GM19328 (cell line): Measurements from ENCODE around the gene DDX54.

Experiments
- ATAC-seq: cut with Tn5 transposase; IDR thresholded peaks from one replicate; pipeline ENCODE4 v1.9.1; 2021; ENCODE audit warnings: mild to moderate bottlenecking, moderate library complexity; ENCODE audit not compliant: unreplicated experiment

DDX54 gene

DNA sequence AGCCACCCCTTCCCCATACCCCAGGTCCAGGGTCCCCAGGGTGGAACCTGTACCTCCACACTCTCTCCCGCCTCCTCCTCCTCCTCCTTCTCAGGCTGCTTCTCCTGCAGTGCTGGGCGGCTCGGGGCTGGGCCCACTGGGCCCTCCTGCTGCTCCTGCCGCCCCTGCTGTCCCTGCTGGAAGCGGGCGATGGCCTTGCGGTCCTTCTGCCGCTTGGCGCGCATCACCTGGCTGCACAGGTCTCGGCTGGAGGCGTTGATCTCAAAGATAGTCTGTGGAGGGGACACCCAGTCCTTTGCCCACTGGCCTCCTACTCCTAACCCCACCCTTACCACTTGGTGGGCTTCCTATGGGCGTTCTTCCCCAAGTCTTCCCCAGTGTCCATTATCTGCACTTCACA is 21.3 kb downstream of the DDX54 start:
- no peak for ATAC-seq

DNA sequence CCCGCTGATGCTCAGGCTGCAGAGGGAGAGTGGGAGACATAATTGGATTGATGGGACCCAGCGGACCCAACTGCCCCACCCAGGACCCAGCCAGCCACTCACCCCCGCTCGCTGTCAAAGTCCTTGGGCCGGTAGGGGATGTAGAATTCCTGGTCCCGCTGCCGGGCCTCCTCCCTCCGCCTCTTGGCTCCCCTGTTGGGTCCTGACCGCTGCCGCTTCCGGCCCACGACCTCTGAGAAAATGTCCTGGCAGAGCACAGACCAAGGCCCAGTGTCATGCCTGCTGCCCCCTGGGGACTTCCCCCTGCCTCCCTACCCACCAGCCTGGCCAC is 22.3 kb downstream of the DDX54 start:
- no peak for ATAC-seq

DNA sequence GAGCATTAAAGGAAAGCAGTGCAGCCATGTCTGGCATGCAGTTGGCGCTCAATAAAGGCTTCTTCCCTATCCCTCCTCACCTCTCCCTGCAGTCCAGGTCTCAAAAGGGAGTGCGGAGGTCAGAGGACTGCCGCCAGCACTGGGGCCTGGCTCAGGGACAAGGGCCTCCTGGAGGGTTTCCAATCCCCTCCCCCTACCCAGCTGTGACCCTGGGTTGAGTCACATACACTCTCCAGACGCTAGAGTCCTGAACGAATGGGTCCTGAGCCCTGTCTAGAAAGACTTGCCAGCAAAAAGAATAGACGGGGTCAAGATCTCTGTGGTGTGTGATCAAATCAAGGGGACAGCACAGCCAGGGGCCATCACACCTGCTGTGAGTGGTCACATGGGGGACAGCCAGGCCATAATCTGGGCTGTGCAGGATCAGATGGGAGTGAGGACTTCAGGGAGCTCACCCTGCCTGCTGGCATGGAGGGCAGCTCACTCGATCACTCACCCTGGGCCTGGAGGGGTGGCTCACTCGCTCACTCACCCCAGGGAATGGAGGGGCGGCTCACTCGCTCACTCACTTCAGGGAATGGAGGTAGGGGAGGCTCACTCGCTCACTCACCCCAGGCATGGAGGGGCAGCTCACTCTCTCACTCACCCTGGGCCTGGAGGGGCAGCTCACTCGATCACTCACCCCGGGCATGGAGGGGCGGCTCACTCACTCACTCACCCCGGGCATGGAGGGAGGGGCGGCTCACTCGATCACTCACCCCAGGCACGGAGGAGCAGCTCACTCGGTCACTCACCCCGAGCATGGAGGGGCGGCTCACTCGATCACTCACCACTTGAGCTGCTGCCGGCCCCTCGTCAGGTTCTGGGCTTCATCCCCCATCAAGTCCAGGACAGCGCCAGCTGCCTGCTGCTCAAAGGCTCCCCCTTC is 22.9 kb downstream of the DDX54 start:
- ATAC-seq: no peak

DNA sequence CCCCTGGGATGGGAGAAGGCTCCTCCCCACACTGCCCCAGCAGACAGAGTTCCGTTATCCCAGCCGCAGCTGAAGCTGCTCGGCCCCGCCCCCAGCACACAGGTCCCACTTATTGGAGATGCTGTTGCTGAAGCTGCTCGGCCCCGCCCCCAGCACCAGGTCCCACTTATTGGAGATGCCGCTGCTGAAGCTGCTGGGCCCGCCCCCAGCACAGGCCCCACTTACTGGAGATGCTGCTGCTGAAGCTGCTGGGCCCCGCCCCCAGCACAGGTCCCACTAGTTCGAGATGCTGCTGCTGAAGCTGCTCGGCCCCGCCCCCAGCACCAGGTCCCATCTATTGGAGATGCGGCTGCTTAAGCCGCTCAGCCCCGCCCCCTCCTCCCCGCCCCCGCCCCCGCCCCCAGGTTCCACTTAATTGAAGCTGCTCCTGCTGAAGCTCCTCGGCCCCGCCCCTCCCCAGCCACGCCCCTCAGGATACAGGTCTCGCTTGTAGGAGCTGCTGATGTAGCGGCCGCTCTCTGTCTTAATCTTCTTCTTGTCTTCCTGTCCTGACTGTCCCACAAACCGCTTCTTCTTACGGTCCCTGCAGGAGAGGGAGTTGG is 23.8 kb downstream of the DDX54 start:
- ATAC-seq: no peak

DNA sequence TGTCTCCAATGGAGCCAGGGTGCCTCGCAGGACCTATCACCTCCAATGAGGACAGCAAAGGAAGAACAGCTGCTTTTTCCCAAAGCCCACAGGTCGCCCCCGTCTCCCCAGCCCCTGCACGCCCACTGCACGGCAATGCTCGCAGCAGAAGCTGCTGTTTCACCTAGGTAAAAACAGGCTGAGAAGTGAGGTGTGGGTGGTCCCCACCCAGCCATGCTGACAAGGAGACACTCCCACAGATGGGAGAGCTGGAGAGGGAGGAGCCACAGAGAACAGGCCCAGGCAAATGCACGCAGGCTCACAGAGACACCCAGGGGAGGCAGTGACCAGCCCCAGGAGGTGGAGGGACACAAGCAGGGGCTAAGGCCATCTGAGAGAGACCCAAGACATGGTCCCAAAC is 25.3 kb downstream of the DDX54 start:
- ATAC-seq: no peak

DNA sequence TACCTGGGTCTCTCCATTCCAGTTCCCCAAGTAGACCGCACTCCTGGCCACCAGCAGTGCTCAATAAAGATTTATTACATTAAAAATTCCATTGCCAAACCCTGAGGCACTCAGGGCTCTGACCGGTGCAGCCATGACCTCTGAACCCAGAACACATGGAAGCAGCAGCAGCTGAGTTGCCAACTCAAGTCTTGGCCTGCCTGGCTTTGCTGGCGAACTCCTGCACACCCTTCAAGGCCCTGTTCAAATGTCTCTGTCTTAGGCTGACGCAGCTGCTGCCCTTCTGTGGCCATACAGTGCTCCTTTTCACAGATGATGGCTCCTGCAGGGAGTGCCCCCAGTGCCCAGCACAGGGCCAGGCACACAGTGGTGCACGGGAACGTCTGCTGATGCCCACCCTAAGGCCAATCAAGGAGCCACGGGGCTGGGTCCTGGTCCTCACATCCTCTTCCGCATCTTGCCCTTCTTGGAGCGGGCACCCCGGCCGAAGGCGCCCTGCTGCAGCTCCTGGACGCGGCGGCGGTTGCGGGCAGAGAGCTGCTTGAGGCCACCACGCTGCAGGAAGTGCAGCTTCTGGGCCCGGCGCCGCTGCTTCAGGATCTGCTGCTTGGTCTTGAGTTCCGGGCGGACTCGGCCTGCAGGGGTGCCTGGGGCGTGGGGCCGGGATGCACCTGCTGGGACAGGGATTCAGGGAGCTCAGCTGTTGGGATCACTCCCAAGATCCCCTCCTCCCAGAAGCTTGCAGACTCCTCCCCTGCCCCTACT is 26.7 kb downstream of the DDX54 start:
- ATAC-seq: no peak

DNA sequence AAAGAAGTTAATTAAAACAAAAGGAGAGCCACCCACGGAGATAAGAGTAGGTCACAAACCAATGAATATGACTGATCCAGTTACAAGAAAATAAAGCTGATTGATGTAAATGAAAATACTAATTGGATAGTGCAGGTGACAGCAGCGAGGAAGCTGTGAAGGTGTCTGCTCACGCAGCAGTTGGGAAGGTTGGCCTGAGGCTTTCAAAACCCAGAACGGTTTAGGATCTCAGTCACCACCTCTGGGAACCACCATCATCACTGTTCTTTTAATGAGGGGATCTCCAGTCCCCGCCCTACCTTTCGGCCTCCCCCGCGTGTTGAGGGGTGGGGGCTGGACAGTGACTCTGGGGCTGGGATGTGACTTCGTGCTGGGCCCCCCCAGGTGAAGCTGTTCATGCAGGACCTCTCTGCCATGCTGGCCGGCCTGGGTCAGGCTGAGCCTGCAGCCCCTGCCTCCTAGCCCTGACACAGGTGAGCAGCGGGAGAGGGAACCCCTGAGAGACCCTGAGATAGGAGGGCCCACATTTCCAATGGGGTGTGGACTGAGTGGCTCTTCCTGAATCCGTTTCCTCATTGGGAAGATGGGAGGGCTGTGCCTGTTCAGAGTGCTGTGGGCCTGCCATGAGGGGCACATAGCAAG is 27.9 kb downstream of the DDX54 start:
- ATAC-seq: no peak

DNA sequence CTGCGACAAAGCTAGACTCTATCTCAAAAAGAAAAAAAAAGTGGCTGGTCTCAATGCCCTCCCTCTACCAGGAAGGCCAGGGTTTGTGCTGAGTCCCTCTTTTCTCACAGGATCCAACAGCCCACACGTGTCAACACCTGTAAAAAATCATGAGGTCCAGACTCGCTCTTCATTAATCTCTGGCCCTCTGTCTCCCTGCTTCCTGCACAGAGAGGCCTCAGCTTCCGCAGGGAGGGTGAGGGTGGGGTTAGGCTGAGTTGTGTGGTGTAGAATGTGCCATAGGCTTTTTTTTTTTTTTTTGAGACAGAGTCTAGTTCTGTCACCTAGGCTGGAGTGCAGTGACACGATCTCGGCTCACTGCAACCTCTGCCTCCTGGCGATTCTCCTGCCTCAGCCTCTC is 29.6 kb downstream of the DDX54 start:
- no peak for ATAC-seq

DNA sequence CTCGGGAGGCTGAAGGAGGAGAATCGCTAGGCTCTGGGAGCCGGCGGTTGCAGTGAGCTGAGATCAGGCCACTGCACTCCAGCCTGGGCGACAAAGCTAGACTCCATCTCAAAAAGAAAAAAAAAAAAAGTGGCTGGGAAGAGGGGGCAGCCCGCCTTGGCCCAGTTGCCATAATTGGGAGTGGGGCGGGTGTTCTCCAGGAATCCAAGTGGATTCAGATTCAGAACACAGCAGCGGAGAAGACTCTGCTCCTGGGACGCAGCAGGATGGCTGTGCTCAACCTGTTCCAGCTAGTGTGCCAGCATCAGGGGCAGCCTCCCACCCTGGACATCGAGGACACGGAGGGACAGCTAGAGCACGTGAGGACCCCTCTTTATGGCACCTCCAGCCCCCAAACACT is 30.2 kb downstream of the DDX54 start:
- ATAC-seq: no peak

DNA sequence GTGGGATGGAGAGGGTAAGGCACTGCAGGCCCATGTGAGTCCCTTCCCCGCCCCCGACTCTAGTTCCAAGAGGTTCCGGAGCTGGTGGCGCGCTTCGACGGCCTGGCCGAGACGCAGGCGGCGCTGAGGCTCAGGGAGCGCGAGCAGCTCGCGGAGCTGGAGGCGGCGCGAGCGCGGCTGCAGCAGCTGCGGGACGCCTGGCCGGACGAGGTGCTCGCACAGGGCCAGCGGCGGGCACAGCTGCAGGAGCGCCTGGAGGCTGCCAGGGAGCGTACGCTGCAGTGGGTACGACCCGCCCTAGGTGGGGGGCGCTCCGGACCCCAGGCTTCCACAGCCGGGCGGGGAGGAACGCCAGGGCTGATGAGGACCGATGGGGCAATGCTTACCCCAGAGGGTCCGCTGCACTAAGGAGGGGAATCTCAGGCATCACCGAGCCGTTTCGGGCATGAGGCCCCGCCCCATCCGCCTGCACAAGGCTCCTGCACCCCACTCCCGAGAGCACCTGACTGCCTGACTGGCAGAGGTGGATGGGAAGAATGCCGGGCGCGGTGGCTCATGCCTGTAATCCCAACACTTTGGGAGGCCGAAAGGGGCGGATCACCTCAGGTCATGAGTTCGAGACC is 30.8 kb downstream of the DDX54 start:
- no peak for ATAC-seq

DNA sequence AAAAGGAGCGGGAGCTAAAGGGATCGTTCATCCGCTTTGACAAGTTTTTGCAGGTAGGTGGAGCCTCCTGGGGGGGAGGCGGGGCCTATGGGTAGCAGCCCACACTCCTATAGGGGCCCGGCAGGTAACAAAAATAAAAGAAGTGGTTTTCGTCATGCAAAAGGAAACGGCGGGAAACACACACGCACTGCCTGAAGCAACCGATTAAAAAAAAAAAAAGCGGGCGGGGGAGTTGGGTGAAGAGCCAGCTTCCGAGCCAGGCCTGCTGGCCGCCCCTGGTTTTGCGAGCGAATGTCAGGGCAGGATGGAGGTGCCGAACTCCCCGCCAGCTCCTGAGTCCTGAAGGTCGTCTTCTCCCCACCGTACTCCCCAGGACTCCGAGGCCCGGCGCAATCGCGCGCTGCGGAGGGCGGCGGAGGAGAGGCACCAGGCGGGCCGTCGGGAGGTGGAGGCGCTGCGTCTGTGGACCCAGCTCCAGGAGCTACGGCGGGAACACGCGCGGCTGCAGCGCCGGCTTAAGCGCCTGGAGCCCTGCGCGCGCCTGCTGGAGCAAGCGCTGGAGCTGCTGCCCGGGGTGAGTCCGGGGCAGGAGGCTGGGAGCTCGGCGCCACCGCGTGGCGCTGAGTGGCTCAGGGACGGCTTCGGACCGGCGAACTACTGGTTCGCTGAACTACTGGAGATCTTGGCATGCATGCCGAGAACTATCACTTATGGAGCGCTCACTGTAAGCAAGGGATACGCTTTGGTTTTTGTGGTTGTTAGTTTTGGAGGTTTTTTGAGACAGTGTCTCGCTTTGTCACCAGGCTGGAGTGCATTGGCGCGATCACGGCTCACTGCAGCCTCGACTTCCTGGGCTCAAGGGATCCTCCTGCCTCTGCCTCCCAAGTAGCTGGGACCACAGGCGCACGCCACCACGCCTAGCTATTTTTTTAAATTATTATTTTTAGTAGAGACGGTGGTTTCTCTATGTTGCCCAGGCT is 32.2 kb downstream of the DDX54 start:
- no peak for ATAC-seq

DNA sequence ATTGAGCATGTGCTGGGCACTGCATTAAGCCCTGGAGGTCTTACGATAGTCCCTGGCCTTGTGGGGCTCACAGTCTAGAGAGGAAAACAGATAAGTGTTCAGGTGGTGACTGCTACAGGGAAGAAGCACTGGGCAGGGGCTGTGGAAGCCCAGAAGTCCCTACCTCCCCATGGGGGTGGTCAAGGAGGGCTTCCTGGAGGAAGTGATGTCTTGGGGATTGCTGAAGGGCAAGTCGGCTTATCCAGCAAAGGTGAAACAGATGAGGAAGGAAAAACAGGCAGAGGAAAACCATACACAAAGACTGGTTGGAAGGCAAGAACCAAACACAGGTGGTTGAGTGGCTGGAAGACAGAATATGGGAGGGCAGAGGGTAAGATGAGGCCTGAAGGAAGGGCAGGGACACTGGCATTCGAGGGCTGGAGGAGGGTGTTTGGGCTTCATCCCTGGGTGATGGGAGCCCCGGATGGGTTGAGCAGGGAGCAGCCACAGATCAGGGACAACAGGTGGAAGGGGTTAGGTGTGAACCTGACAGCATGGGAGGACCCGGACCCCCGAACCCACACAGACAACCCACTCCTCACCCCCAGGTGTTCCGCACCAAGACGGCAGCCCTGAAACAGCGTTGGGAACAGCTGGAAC is 33.0 kb downstream of the DDX54 start:
- ATAC-seq: no peak

DNA sequence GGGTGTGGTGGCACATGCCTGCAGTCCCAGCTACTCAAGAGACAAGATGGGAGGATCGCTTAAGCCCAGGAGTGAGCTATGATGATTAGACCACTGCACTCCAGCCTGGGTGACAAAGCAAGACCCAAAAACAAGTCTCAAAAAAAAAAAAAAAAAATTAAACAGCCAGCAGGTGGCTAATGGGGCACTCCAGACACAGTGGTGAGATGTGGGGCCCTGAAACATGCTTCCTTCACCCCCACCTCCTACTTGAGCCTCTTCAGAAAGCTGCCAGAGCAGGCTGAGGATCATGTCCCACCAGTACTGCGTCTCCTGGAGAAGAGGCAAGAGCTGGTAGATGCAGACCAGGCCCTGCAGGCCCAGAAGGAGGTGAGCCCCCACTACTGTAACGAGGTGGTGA is 33.6 kb downstream of the DDX54 start:
- ATAC-seq: no peak

DNA sequence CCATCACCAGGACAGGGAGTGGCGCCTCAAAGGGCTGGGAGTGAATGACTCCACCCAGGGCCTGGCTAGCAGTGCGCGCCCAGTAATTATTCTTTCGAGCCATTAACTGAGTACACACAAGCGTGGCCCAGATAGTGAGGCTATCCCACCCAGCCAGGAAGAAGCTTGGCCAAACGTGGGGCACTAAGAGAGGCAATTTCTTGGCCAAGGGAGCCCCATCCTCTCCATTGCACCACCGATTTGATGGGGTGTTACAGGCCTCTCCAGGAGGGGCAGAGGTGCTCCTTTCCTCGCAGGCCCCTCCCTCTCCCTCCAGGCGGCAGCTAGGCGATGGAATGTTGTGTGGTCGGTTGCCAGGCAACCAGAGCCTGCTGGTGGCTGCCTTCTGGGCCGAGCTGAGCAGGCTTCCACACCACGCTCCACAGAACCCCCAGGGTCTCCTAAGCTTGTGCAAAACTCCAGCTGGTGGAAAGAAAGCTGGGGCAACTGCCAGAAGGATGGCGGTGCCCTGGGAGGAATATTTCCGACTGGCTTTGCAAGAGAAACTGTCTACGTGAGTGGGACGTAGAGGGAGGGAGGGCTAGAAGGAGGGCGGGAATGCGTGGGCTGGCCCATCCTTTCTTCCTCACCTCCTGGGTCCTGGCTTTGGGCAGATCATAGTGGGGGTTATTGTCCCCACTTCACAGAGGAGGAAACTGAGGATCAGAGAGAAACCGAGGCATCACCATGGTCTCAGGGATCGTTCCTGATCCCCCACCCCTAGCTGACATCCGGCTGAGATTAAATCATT is 35.7 kb downstream of the DDX54 start, which contains the start of gene CFAP73:
Gene CFAP73, plus strand, starts transcription at position 364 of the 790 bp plus-strand sequence. Its CDS starts 134 bp downstream, at position 498.
- no peak for ATAC-seq

DNA sequence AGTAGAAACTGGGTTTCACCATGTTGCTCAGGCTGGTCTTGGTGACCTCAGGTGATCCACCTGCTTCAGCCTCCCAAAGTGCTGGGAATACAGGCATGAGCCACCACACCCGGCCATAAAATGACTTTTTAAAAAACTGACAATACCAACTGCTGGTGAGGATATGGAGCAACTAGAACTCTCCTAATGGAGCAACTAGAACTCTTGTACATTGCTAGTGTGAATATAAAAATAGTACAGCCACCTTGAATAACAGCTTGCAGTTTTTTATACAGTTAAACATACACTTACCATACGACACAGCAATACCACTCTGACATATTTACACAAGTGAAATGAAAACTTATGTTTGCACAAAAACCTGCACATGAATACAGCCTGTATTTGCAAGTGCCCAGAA is 38.3 kb downstream of the DDX54 start:
- no peak for ATAC-seq

DNA sequence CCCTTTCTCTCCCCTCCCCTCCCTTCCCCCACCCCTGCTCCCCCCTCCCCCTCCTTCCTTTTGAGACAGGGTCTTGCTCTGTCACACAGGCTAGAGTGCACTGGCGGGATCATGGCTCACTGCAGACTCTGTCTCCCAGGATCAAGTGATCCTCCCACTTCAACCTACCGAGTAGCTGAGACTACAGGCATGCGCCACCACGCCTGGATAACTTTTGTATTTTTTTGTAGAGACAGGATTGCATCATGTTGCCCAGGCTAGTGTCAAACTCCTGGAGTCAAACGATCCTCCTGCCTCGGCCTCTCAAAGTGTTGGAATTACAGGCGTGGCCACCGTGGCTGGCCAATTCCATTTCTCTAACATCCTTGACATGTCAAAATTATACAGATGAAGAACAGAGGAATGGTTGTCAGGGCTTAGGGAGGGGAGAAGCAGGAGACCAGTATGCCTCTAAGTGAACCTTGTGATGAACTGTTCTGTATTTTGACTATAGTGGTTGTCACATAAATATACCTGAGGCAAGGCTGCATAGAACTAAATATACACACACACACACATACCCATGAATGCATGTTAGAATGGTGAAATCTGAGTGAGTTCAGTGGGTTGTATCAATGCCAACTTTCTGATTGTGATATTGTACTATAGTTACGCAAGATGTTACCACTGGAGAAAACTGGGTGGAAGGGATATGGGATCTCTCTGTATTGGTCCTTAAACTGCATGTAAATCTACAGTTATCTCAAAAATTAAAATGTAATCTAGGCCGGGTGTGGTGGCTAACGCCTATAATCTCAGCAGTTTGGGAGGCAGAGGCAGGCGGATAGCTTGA is 39.3 kb downstream of the DDX54 start:
- ATAC-seq: no peak

DNA sequence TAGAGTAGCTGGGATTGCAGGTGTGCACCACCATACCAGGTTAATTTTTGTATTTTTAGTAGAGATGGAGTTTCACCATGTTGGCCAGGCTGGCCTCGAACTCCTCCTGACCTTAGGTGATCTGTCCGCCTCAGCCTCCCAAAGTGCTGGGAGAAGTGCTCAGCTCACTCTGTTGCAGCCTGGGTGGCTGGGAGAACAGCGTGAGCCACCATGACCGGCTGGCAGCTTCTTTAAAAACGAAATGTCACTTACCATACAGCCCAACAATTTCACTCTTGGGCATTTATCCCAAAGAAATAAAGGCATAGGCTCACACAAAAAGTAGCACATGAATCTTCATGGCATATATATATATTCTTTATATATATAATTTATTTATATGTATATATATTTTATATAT is 40.5 kb downstream of the DDX54 start:
- no peak for ATAC-seq

DNA sequence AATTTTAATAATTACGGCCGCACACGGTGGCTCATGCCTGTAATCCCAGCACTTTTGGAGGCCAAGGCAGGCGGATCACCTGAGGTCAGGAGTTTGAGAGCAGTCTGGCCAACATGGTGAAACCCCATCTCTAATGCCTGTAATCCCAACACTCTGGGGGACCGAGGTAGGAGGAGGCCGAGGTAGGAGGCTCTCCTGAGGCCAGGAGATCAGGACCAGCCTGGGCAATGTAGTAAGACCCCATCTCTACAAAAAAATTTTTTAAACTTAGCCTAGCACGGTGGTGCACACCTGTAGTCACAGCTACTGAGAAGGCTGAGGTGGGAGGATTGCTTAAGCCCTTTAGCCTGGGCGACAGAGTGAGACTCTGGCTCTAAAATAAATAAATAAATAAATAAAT is 41.3 kb downstream of the DDX54 start:
- no peak for ATAC-seq
